Endothelial cell of hepatic sinusoid (primary cell): Measurements from ENCODE around the gene TBRG4.

Experiments
- in situ Hi-C: cut with HindIII; loops from 2 replicates; pipeline ENCODE4 v1.10.0; 2017; ENCODE audit warnings: low sequenced_read_pairs

The TBRG4 gene

DNA sequence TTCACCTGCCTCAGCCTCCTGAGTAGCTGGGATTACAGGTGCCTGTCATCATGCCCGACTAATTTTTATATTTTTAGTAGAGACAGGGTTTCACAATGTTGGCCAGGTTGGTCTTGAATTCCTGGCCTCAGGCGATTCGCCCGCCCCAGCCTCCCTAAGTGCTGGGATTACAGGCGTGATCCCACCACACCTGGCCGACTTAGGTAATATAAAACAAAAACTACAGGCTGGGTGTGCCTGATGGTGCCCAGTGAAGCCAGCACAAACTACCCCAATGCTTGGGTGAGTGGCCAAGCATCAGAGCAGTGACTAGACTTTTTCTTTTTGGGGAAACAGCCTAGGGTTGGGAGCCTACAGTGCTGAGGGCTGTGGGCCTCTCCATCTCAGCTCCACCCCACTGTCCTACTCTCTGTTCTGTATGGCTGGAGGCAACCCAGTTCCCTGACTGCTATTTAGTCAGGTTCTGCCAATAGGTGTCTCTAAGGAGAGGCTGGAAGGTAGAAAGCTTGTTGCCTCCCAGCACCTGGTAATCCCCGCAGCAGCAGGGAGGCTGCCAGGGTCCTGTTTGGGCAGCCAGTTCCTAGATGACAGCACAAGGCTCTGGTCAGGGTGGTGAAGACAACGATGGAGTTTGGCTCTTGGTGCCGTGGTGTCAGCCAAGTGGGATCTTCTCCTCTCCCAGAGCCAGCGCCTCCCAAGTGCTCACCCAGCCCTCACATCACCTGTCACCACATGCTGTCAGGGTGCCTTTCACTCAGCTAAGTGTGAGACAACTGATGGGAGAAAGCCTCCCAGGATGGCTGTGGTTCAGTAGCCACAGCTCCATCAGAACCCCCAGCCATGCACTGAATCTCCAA lies 12.3 kb downstream of the TBRG4 start:
- in situ Hi-C loops = loop anchor here (10.0 kb wide), 1 partner anchor 76 kb away; no protein-coding TSS in a partner anchor

DNA sequence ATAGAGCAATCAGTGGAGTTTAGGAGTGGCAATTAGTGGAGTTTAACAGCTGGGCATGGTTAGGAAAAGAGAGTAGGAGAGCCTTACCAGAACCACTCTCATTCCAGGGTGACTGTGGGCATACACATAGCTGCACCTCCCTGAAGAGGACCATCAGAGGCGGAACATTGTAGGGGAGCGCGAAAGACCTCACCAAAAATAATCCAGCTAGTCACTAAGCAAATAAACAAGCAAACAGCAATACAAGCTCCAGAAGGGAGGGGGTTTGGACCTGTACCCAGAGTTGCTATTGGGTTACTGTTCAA lies 18.6 kb downstream of the TBRG4 start:
- in situ Hi-C loops = loop anchor here (10.0 kb wide), 1 partner anchor 82 kb away; no protein-coding TSS in a partner anchor

DNA sequence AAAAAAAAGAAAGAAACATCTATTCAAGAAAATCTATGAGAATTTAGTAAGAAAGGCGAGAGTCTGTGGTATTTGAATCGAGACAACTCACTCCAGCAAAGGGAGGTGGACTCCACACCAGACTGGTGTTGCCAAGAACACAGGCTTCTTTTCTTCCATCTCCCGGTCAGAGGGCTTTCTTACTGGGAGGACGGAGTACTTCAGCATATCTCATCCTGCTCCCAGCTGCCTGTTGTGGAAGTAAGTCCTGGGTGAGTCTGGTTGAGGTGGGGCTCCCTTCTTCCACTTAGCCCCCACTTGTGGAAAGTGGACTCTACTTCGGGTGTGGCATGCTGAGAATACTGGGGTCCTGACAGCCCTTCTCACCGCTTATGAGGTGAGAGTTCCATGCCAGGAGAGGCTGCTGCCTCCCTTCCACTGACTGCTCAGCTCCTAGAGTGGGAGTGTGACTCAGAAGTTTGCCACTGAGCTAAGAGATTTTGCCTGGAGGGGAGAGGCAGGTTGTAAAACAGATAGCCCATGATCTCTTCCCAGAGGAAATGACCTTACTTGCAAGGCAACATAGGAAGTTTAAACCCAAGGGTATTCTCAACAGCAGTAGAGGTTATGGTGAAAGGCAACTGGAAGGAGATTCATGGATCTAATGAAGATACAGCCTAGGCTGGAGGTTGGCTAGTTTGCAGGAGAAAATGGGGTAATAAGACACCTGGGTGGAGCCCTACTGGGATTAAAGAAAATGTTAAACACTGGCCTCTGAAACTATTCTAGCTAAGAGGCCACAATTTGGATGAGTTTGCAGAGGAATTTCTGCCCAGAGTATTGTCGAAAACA lies 19.2 kb downstream of the TBRG4 start:
- in situ Hi-C loops = loop anchor here (10.0 kb wide), 1 partner anchor 82 kb away; no protein-coding TSS in a partner anchor

DNA sequence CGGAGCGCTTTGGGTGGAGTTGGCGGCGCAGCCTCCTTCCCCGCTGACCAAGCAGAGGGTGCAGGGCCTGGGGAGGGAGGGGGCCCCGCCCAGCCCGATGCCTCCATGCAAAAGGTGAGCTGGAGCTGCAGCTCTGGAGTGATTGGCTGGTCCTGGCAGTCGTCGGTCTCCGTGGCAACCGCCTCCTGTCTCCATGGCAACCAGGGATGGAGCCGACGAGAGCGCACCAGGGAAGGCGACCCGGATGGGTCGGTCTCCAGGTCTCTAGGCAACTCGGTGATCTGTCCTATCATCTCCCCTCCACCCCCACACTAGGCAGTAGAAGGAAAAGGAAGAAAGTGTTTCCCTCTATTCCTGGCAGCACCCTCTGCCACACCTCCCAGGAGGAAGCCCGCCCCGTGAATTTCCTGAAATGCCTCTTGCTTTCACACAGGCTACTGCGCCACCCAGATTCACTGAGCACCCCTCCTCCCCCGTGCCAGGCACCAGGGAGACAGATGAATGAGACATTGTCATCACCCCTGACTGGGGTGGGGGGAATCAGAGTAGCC lies 22.1 kb downstream of the TBRG4 start:
- in situ Hi-C loops = no loop called here

DNA sequence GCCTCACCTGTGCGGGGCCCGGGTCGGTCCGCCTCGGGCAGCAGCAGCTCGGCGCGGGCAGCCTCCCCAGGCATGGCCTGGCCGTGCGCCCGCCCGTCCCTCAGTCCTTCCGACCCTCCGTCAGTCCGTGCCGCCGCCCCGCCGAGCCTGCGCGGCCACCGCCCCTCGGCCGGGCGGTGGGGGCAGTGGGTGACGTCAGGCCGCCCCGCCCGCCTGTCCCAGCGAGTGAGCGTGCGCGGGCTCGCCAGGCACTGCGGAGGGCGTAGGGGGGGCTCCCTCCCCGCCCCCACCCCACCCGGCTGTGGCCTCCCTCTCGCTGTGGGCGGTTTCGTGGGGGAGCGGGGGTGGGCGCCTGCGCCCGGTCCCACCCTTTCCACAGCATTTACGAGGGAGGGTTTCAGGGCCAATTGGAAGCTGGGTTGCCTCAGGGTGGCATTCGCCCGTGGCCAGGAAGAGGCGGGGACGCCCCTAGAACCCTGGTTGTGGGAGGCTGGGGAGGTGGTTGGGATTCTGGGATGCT lies 22.6 kb downstream of the TBRG4 start, which contains the start of gene NACAD:
NACAD (minus strand) TSS at position 149 of the 520 bp plus-strand sequence; CDS start at position 74, 75 bp downstream.
- in situ Hi-C loops = no loop called here

DNA sequence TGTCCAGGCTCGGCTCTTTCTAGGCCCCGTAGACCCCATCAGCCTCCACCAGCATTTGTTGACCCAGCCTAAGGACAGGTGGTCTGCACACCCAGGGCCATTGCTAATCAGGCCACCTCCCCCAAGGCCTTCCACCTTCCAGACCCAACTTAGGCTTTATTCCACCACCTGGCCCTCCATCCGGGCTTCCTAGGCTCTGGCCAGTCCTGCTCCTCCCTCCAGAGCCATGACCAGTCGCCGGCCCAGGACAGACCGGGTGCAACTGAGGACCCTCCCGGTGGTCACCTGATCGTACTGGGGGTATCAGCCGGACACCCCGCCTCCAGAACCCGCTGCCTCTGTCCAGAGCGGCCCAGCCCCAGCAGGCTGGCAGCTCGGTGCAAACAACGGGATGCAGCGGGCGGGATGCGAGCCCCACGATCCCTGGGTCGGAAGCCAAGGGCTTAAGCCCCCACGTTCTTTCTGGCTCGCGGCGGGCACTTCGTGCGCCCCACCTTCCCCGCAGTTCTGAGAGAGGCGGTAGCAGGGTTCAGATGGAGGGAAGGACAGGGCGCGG lies 23.3 kb downstream of the TBRG4 start:
- in situ Hi-C loops = no loop called here

DNA sequence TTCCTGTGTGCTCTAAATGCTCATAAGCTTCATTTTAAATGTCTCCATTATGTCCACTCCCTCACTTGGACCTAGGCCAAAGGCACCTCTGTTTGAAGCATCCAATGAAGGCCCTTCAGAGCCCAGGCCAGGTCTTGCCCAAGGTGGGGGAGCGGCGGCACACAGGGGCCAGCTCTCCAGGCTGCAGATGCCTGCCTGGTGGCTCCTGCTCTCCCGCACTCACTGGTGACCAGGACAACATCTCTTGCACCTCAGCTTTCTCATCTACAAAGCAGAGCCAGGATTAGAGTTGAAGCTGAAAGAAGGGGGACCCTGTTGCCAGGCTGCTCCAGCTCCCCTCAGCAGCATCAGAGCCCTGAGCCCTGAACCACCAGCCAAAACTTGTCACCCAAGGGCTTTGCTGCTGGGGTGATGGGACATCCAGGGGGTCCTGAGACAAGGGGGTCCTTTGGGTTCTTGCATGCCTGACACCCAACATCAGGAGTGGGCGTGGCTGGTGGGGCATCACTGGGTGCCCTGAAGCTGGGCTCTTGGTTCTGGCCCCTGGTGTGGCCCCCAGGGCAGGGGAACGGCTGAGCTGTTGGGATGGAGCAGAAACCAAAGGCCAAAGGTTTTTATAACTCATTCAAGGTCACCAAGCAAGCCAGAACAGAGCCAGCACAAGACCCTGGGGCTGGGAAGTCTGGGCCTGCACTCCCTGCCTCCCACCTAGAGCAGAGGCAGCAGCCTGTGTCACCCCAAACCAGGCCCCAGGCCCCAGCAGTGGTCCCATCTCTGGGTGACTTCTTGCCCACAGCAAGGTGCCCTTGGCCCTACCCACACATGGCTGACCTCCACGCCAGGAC lies 24.0 kb downstream of the TBRG4 start:
- in situ Hi-C loops = no loop called here

DNA sequence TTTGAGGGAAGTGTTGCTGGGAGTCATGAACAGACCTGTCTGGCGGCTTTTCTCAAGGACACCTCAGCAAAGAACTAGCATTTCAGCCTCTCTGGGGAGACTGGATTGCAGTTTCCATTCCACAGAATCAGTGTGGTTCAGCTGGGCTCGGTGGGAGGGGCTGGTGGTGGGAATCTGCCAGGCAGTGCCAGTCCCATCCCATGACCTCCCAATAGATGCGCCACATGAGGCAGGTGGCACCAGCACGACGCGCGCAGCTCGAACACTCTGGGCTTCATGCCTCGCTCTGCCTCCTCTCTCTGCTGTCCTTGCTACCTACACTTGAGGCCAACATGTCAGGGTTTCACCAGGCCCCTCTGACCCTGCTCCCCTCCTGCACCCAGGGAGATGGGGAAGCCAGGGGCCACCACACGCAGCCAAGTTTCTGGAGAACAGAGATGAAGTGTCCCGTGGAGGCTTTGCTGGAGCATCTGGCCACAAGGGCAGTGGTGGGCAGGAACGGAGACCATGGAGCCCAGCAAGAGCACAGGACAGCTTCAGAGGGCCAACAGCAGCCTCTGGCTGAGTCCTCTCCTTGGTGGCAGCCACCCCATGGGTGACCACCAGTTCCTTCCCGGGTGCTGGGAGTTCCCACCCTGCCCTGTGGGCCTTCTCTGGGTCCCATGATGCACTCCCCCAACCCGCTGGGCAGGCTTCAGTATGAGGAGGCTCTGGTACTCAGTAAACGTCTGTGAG lies 25.0 kb downstream of the TBRG4 start:
- in situ Hi-C loops = no loop called here

DNA sequence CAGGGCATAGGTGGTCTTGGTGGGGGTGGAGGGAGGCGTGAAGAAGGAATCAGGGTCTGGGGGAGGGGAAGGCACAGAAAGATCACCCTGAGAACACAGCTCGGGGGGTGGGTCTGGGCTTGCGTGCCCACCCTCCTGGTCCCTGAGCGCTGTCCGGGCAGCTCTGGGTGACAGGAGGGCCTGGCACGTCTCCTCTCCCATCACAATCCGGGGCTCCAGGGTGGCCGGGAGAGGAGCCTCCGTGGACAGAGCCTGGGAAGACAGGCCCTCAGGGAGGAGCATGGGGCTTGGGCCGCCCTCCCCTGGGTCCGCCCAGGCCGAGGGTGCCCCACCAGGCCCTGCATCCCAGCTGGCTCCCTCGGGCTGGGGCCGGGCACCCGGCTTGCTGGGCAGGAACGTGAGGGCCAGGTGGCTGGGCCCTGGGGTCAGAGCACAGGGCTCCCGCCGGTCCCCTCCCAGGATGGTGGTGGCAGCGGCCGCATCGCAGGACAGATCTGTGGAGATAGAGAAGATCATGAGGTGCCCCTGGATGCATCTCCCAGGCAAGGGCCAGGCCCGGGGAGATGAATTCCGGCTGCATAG lies 25.8 kb downstream of the TBRG4 start:
- in situ Hi-C loops = no loop called here

DNA sequence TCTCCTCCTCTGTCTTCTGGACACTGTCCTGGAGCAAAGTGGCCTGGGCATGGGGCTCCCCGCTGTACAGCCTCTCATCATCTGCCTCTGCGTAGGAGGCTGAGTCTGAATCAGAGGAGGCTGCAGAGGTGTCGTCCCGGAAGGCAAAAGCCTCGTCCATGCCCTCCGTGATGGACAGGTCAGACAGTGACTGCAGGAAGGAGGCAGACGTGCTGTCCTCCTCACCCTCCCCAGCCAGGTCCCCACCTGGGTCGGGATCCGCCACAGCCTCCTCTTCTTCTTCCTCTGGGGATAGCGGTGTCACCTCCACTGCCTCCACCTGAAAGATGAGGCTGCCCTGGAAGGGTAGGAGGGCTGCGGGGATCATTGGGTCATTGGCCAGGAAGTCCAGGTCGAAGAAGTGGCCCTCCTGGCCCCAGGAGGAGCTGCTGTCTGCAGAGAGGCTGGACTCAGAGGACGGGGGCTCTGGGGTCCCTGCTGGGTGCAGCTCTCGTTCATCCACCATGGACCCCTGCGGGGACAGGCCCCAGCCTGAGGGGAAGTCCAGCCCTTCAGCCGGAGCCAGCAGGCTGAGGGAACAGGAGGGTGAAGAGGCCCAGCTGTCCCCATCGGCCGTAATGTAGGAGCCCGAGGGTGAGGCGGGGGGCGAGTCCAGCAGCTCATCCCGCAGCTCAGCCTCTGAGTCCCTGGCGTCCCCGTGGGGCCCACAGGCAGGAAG lies 26.4 kb downstream of the TBRG4 start:
- in situ Hi-C loops = no loop called here

DNA sequence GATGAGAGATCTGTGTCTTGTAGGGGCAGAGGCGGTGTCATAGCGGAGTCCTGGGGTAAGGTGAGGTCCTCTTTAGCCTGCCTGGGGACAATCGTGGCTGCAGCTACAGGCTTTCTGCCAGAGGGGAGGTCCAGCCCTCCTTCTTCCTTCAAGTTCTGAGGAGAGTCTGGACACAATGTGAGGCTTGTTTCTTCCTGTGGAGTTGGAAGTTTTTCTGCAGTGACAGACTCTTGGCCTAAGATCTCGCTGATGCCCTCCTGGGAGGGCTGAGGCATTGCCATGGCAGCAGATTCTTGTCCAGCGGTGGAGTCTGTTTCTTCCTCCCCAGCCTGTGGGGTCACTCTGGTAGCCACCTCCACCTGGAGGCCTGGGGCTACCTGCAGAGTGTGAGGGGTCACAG lies 27.2 kb downstream of the TBRG4 start:
- in situ Hi-C loops = no loop called here

DNA sequence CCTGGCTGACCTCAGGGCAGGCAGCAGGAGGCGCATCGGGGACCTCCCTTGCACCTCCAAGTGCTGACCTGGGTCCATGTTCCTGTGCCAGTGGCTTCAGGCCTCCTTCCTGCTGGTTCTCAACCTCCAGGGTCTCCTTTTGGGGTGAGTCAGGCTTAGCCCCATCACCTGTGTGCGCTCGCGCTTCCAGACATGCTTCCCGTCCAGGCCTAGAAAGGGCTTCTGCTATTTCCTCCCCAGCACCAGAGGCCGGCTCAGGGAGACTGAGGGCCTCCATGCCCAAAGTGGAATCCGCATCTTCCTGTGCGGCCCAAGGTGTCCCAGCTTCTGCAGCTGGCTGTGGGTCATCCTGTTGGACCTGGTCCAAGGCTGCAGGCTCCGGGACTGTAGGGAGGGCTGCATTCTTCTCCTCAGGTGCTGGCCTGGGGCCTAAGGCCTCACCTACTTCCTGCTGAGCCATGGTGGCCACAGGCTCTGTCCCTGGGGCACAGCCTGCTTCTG lies 28.6 kb downstream of the TBRG4 start:
- in situ Hi-C loops = no loop called here

DNA sequence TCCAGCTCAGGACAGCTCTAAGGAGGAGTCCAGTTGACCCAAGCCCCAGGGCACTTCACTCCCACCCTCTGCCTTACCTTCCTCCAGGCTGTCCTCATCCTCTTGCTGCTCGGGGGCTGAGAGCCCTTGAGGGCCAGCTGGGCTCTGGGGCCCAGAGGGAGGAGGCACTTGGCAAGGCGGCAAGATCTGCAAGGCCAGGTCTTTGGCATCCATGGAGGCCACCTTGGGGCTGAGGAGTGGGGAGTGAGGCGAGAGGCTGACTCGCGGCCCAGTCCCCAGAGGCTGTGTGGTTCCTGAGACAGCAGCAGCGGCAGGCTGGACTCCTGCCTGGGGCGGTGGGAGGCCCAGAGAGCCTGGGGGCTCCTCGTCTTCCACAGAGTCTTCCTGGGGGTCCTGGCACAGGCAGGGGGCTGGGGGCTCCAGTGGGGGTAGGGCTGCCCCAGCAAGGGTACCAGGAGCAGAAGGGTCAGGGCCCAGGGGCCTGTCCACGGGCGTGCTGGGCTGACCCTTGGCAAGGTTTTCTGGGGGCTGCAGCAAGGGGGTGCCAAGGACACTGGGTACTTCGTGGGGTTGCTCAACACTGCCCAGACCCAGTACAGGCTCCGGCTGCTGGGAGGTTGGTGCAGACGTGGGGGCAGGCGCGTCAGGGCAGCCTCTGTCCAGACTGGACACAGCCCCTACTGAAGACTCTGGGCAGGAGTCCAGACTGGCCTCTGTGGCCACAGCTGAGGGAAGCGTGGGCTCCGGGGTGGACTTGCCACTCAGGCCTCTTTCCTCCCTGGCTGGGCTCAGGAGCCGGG lies 29.3 kb downstream of the TBRG4 start:
- in situ Hi-C loops = no loop called here

DNA sequence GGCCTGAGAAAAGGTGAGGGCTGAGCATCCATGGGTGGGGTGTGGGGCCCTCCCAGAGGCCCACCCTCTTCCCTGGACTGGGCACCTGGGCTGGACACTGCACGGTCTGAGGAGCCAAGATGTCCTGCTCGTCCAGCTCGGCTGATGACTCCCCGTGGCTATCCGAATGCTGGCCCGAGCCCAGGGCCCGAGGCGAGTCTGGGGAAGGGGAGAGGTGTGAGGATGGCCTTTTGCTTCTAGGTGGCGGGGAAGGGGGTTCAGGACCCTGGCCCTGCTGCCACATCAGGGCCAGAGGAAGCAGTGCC lies 29.9 kb downstream of the TBRG4 start:
- in situ Hi-C loops = no loop called here

DNA sequence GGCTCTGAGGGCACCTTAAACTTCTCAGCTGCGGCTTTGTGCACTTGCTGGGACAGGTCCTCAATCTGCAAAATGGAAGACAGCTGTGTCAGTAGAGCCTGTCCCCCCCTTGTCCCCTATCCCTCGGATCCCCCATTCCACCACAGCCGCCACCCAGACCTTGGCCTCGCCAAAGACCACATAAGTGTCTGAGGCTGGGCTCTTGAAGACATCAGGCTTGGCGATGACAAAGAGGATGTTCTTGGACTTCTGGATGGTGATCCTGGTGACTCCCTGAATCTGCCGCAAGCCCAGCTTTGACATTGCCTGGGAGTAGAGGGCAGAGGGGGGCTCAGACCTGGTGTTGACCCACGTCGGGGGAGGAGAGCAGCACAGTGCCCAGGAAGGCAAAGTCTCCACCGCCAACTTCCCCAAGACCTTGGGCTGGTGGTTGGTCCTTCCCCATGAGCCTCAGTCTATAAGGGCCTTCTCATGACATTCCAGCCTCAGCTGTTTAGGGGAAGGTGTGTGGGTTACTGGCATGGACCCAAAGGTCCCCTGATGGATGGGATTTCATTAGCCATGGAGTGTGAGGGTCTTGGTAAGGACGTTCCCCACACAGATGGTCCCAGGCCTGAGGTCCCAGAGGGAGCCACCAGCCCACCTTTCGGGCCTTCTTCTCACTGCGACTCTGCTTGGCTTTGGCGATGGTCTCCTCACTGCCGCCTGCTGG lies 30.4 kb downstream of the TBRG4 start:
- in situ Hi-C loops = no loop called here

DNA sequence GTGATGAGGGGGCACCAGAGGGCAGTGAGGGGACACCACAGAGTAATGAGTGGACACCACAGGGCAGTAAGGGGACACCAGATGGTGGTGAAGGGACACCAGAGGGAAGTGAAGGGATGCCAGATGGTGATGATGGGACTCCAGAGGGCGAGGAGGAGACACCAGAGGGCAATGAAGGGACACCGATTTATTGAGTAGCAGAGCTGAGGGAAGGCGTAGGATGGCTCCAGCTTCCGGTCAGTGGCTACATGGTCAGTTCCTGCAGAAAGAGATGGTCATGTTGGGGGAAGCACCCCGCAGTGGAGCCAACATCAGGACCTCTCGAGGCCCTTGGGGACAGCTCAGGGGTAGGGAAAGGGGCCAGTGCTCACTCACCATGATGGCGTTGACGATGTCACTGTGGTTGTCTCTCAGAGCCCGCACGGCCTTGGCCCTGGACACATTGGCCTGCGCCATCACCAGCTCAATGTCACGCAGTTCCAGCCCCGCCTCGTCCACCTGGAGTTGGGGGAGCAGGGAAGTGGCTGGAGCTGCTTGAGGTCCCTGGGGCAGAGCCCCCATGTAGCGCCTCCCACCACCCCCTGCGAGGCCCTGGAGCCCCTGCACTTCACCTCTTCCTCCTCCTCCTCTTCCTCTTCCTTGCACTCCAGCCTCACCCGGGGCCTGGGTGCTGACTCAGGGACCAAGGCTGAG lies 31.1 kb downstream of the TBRG4 start:
- in situ Hi-C loops = no loop called here
